BLaER1 (cell line): Measurements from ENCODE around the gene CD83.
A peak's percentile ranks its signal among the peaks of the same experiment; 100 is the strongest.

ENCODE experiments used
- H3K27ac ChIP-seq: shearing (Covaris generic); formaldehyde crosslinking; 2 replicates; pipeline ENCODE4 v1.8.1; 2022
- H3K27me3 ChIP-seq: shearing (Covaris generic); formaldehyde crosslinking; 2 replicates; pipeline ENCODE4 v1.8.1; 2022
- H3K36me3 ChIP-seq: shearing (Covaris generic); formaldehyde crosslinking; 2 replicates; pipeline ENCODE4 v1.8.1; 2022
- H3K4me1 ChIP-seq: shearing (Covaris generic); formaldehyde crosslinking; 2 replicates; pipeline ENCODE4 v1.8.1; 2022
- H3K4me2 ChIP-seq: shearing (Covaris generic); formaldehyde crosslinking; 2 replicates; pipeline ENCODE4 v1.8.1; 2022
- H3K4me3 ChIP-seq: shearing (Covaris generic); formaldehyde crosslinking; 2 replicates; pipeline ENCODE4 v1.8.1; 2022
- H3K9ac ChIP-seq: shearing (Covaris generic); formaldehyde crosslinking; 2 replicates; pipeline ENCODE4 v1.8.1; 2022
- H3K9me3 ChIP-seq: shearing (Covaris generic); formaldehyde crosslinking; 2 replicates; pipeline ENCODE4 v1.8.1; 2022
- H4K20me1 ChIP-seq: shearing (Covaris generic); formaldehyde crosslinking; 2 replicates; pipeline ENCODE4 v1.8.1; 2022
- Cebpa-rat ChIP-seq: shearing (Covaris generic); IDR thresholded peaks from 2 replicates; pipeline ENCODE4 v1.8.1; 2022

CD83 gene

DNA sequence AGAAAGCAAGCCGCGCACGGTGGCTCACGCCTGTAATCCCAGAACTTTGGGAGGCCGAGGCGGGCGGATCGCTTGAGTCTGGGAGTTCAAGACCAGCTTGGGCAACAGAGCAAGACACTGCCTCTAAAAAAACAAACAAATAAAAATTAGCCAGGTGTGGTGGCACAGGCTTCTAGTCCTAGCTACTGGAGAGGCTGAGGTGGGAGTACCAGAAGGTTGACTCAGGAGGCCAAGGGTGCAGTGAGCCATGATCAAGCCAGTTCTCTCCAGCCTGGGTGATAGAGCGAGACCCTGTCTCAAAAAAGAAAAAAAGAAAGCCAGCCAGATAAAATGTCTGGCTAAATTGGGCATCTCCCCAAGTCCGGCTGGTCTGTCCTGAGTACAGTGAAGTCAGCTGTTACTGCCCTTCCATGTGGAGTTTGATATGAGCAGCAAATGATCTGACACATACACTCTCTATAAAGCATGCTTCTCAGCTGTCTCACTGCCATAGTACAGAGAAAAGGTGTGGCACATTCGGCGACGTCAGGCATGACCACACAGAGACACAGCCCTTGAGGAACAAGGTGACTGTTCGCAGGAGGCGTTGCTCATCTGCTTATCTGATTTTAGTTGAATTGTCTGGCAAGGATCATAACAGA, 13.0 kb downstream of the CD83 start:
- Histone ChIP-seq H4K20me1 (peaks cover 6% of the 10 kb centered on the region; the same call in 1 of the 2 replicates), H3K4me3 (no peak overlapping the region), H3K36me3 (peaks cover 56% of the 10 kb centered on the region), H3K4me2 (peak overlapping the region; percentile 69), H3K27me3 (no peaks in the 10 kb centered on the region), H3K27ac (peak overlapping the region; percentile 16; the same call in 1 of the 2 replicates), H3K4me1 (peaks cover 66% of the 10 kb centered on the region), H3K9ac (no peak overlapping the region), H3K9me3 (no peaks in the 10 kb centered on the region)
- TF ChIP-seq Cebpa-rat, result no peak

DNA sequence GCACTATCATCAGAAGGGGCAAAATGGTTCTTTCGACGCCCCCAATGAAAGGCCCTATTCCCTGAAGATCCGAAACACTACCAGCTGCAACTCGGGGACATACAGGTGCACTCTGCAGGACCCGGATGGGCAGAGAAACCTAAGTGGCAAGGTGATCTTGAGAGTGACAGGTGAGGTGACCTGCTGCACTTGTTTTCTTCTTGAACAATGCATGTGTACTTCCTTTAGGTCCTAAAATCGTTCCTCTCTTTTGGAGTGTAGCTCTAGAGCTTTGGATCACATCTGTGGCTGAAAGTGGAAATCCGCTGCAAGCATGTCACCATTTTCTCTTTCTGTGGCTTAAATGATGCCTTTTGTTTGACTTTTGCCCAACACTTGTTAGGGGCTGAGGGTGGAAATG, 14.0 kb downstream of the CD83 start:
- Histone ChIP-seq H4K20me1 (peaks cover 6% of the 10 kb centered on the region; the same call in 1 of the 2 replicates), H3K27me3 (no peaks in the 10 kb centered on the region)
- no peak for TF ChIP-seq Cebpa-rat

DNA sequence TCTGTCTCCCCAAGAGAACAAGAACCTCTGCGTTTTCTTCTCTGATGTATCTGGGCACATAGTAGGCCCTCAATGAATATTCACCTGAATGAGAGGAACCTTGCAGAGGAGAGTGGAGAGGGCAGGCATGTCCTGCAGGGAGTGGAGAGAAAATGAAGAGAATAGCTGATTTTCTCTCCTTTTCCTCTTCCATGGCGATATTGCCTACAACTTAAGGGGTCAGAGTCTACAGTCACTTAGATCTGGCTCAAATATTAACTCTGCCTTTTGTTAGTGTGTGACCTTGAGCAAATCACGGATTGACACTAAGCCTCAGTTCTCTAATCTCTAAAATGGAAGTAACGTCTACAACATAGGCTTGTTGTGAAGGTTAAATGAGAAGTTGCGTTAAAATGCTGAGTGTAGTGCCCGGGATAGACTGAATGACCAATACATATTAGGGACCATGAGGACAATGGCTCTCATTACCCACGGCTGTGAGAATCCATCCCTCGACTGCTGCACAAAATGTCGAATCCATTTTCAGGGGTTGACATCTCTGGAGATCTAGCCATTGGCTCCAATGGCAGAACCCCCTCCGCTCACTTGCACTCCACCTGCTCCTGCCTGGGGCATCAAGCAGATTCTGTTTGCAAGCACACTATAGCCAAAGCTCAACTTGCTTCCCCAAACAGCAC, 14.8 kb downstream of the CD83 start:
- H3K36me3 ChIP-seq, result peaks cover 67% of the 10 kb centered on the region
- H3K4me3 ChIP-seq, result no peak overlapping the region
- H4K20me1 ChIP-seq, result peaks cover 6% of the 10 kb centered on the region; the same call in 1 of the 2 replicates
- H3K4me1 ChIP-seq, result peaks cover 66% of the 10 kb centered on the region
- H3K4me2 ChIP-seq, result peak overlapping the region; percentile 73
- TF ChIP-seq Cebpa-rat, result no peak
- no peak overlapping the region for H3K9ac ChIP-seq
- peak overlapping the region; percentile 70; the same call in 1 of the 2 replicates for H3K27ac ChIP-seq
- no peaks in the 10 kb centered on the region for H3K27me3 ChIP-seq
- no peaks in the 10 kb centered on the region for H3K9me3 ChIP-seq

More for the DNA sequence above, 14.0 kb downstream of the CD83 start:
- H3K4me2 ChIP-seq, result no peak overlapping the region
- H3K4me1 ChIP-seq, result peaks cover 66% of the 10 kb centered on the region
- H3K27ac ChIP-seq, result no peak overlapping the region
- H3K9me3 ChIP-seq, result no peaks in the 10 kb centered on the region
- no peak overlapping the region for H3K9ac ChIP-seq
- no peak overlapping the region for H3K4me3 ChIP-seq
- peaks cover 64% of the 10 kb centered on the region for H3K36me3 ChIP-seq

DNA sequence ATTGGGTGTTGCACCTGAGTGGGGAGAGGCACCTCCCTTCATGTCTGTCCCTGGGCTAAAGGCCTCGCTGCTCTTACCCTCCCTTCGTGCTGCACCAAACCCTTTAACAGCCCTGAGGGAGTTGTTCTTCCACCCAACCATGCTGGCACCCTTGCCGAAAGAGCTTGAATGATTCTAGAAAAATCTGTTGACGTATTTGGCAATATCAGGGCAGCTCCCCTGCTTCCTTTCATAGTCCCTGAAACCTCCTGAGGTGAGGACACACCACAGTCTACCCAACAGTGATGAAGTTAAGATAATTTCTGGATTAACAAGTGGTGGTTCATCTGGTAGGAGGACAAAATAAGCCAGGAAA, 15.3 kb downstream of the CD83 start:
- no peaks in the 10 kb centered on the region for H3K27me3 ChIP-seq
- no peak for TF ChIP-seq Cebpa-rat
- H3K27ac ChIP-seq, result peak overlapping the region; percentile 70; the same call in 1 of the 2 replicates
- H4K20me1 ChIP-seq, result peaks cover 6% of the 10 kb centered on the region; the same call in 1 of the 2 replicates
- no peak overlapping the region for H3K4me3 ChIP-seq
- no peaks in the 10 kb centered on the region for H3K9me3 ChIP-seq
- H3K4me2 ChIP-seq, result peak overlapping the region; percentile 73
- peaks cover 67% of the 10 kb centered on the region for H3K36me3 ChIP-seq
- no peak overlapping the region for H3K9ac ChIP-seq
- H3K4me1 ChIP-seq, result peaks cover 62% of the 10 kb centered on the region

- peaks cover 67% of the 10 kb centered on the region for H3K36me3 ChIP-seq
- no peaks in the 10 kb centered on the region for H3K9me3 ChIP-seq
- H3K27me3 ChIP-seq, result no peaks in the 10 kb centered on the region
- peaks cover 47% of the 10 kb centered on the region for H3K4me1 ChIP-seq
- H4K20me1 ChIP-seq, result peaks cover 6% of the 10 kb centered on the region; the same call in 1 of the 2 replicates
- H3K27ac ChIP-seq, result peak overlapping the region; percentile 70
- H3K4me3 ChIP-seq, result peak overlapping the region; percentile 22
- H3K4me2 ChIP-seq, result peak overlapping the region; percentile 73
- no peak for TF ChIP-seq Cebpa-rat
- no peak overlapping the region for H3K9ac ChIP-seq
These were observed 16.8 kb downstream of the CD83 start for GRCh38 chr6:14134211-14134910.

- H3K27ac ChIP-seq, result no peak overlapping the region
- H3K9ac ChIP-seq, result no peak overlapping the region
- peaks cover 57% of the 10 kb centered on the region for H3K36me3 ChIP-seq
- no peak overlapping the region for H3K4me3 ChIP-seq
- H3K4me1 ChIP-seq, result peaks cover 32% of the 10 kb centered on the region
- H3K27me3 ChIP-seq, result no peaks in the 10 kb centered on the region
- no peak overlapping the region for H3K4me2 ChIP-seq
- H3K9me3 ChIP-seq, result no peaks in the 10 kb centered on the region
- no peaks in the 10 kb centered on the region for H4K20me1 ChIP-seq
- no peak for TF ChIP-seq Cebpa-rat
These were observed 18.4 kb downstream of the CD83 start for GRCh38 chr6:14135893-14136539.

- H3K4me1 ChIP-seq, result peaks cover 15% of the 10 kb centered on the region
- no peaks in the 10 kb centered on the region for H4K20me1 ChIP-seq
- H3K27me3 ChIP-seq, result no peaks in the 10 kb centered on the region
- no peak for TF ChIP-seq Cebpa-rat
- H3K4me3 ChIP-seq, result no peak overlapping the region
- H3K9ac ChIP-seq, result no peak overlapping the region
- no peak overlapping the region for H3K27ac ChIP-seq
- peaks cover 31% of the 10 kb centered on the region for H3K36me3 ChIP-seq
- no peaks in the 10 kb centered on the region for H3K9me3 ChIP-seq
- no peak overlapping the region for H3K4me2 ChIP-seq
These were observed 21.2 kb downstream of the CD83 start for GRCh38 chr6:14138701-14139215.

GRCh38 chr6:14141351-14142062, 23.9 kb downstream of the CD83 start:
- Histone ChIP-seq H3K27ac (no peak overlapping the region), H3K4me1 (peaks cover 16% of the 10 kb centered on the region), H3K9me3 (no peaks in the 10 kb centered on the region), H3K27me3 (no peaks in the 10 kb centered on the region), H3K4me2 (no peak overlapping the region), H3K36me3 (0 out of 2 replicates have a peak, but pooled peaks cover 4% of the 10 kb centered on the region), H3K4me3 (no peak overlapping the region), H4K20me1 (no peaks in the 10 kb centered on the region), H3K9ac (no peak overlapping the region)
- TF ChIP-seq Cebpa-rat, result no peak

GRCh38 chr6:14142063-14142450, 24.5 kb downstream of the CD83 start:
- H3K4me1 ChIP-seq, result peaks cover 20% of the 10 kb centered on the region
- no peak overlapping the region for H3K4me2 ChIP-seq
- no peaks in the 10 kb centered on the region for H3K27me3 ChIP-seq
- TF ChIP-seq Cebpa-rat, result no peak
- H3K9me3 ChIP-seq, result no peaks in the 10 kb centered on the region
- no peaks in the 10 kb centered on the region for H3K36me3 ChIP-seq
- H3K4me3 ChIP-seq, result no peak overlapping the region
- H3K27ac ChIP-seq, result no peak overlapping the region
- H3K9ac ChIP-seq, result no peak overlapping the region
- H4K20me1 ChIP-seq, result no peaks in the 10 kb centered on the region
